ENCODE data around the gene AZGP1.

DNA sequence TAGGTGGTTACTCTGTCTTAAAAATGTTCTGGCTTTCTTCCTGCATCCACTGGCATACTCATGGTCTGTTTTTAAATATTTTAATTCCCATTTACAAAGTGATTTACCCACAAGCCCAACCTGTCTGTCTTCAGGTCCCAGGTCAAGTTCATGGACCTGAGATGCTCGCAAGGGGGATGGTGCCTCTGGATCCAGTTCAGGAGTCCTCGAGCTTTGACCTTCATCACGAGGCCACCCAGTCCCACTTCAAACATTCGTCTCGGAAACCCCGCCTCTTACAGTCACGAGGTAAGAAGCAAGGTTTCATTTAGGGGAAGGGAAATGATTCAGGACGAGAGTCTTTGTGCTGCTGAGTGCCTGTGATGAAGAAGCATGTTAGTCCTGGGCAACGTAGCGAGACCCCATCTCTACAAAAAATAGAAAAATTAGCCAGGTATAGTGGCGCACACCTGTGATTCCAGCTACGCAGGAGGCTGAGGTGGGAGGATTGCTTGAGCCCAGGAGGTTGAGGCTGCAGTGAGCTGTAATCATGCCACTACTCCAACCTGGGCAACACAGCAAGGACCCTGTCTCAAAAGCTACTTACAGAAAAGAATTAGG, 48.3 kb upstream of the AZGP1 start:
- TF ChIP-seq, protein P1, sequence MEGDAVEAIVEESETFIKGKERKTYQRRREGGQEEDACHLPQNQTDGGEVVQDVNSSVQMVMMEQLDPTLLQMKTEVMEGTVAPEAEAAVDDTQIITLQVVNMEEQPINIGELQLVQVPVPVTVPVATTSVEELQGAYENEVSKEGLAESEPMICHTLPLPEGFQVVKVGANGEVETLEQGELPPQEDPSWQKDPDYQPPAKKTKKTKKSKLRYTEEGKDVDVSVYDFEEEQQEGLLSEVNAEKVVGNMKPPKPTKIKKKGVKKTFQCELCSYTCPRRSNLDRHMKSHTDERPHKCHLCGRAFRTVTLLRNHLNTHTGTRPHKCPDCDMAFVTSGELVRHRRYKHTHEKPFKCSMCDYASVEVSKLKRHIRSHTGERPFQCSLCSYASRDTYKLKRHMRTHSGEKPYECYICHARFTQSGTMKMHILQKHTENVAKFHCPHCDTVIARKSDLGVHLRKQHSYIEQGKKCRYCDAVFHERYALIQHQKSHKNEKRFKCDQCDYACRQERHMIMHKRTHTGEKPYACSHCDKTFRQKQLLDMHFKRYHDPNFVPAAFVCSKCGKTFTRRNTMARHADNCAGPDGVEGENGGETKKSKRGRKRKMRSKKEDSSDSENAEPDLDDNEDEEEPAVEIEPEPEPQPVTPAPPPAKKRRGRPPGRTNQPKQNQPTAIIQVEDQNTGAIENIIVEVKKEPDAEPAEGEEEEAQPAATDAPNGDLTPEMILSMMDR (IDR thresholded peaks at IDR 0.05; ENCODE audit: low read length) = no peak
- TF ChIP-seq EZH2 (optimal IDR thresholded peaks at IDR 0.05; ENCODE audit: low read depth, low read length) = no peak

Data from MM.1S (cell line).